ENCODE results near the gene RGL2. TPM values are rescaled to one million over a fixed set of nuclear protein-coding genes. Genes with fewer than 3 reads are reported as not detected.

Gene RGL2
- total and polyA plus RNA-seq, 2 of the 4 experiments (the other 2 are of a cell fraction) = 4.1 to 26.9 TPM

- no peak for TF ChIP-seq RFX5 (IDR thresholded peaks at IDR 0.05; ENCODE audit: low read depth, low read length)
- TF ChIP-seq NFE2L2 (IDR thresholded peaks at IDR 0.05; ENCODE audit: low read depth, low read length) = peak; percentile 12; the same call in 1 of the 2 replicates
- no peak for TF ChIP-seq RCOR1 (IDR thresholded peaks at IDR 0.05; ENCODE audit: insufficient replicate concordance, low read length)
These were observed 50.6 kb downstream of the RGL2 start (continued) for GRCh38 chr6:33247977-33248642.

- no peaks in the 10 kb centered on the region for H4K20me1 ChIP-seq (ENCODE audit: insufficient read depth, low read length)
- H3K9me1 ChIP-seq (ENCODE audit: insufficient read depth, low read length) = no peaks in the 10 kb centered on the region
- intact Hi-C loops (cut with micrococcal nuclease) = no loop called here
- no peak overlapping the region for H4K5ac ChIP-seq (ENCODE audit: low read depth, low read length)
- no peaks in the 10 kb centered on the region for H3K36me3 ChIP-seq (ENCODE audit: control insufficient read depth, insufficient read depth, low read length)
- TF ChIP-seq MAFK (IDR thresholded peaks at IDR 0.05; ENCODE audit: low read depth, low read length) (no peak), MXI1 (IDR thresholded peaks at IDR 0.05; ENCODE audit: borderline replicate concordance, low read depth, low read length) (no peak), BHLHE40 (IDR thresholded peaks at IDR 0.05; ENCODE audit: low read depth, low read length) (no peak), RCOR1 (IDR thresholded peaks at IDR 0.05; ENCODE audit: insufficient replicate concordance, low read length) (no peak), POLR2A (IDR thresholded peaks at IDR 0.05; ENCODE audit: low read depth, low read length) (no peak)
- no peak for ATAC-seq (ENCODE audit: low read depth)
- no peaks in the 10 kb centered on the region for H3K9me3 ChIP-seq (ENCODE audit: control insufficient read depth, insufficient read depth, low read length)
- peaks cover under 1% of the 10 kb centered on the region; the same call in 1 of the 2 replicates for H3K4me1 ChIP-seq (ENCODE audit: control insufficient read depth, insufficient read depth, low read length)
- H3K79me1 ChIP-seq (ENCODE audit: low read depth in 1 of 2, low read length in 2 of 2) = peaks cover 0 to 2% of the 10 kb centered on the region in 2 experiments; a peak in 1 of 4 replicates
- no peak overlapping the region for H3K23ac ChIP-seq (ENCODE audit: low read depth, low read length)
- BruUV-seq (replicated peaks) = no TSS peak
- H4K91ac ChIP-seq (ENCODE audit: insufficient read depth, low read depth, low read length) = no peak overlapping the region
- dilution Hi-C loops (cut with HindIII; ENCODE audit: low sequenced_read_pairs, unreplicated experiment) = no loop called here
- no peak overlapping the region for H2BK20ac ChIP-seq (ENCODE audit: low read depth, low read length)
- H2BK5ac ChIP-seq (ENCODE audit: low read depth, low read length, poor library complexity, severe bottlenecking) = no peak overlapping the region
- no peak overlapping the region for H3K14ac ChIP-seq (replicated peaks; ENCODE audit: low read depth, low read length)
- H3K27me3 ChIP-seq (ENCODE audit: control insufficient read depth, insufficient read depth, low read length) = peaks cover 22% of the 10 kb centered on the region
- H3K4ac ChIP-seq (ENCODE audit: low read depth, low read length) = no peak overlapping the region
- H3K4me3 ChIP-seq (ENCODE audit: insufficient read depth, low read depth, low read length) = no peak overlapping the region
- no peak overlapping the region for H3K56ac ChIP-seq (ENCODE audit: extremely low read depth, insufficient read depth, low read length)
- H4K8ac ChIP-seq (ENCODE audit: low read depth in 2 of 2, low read length in 2 of 2) = no peak overlapping the region
- no peak for DNase-seq
- no CpG with 5 or more reads among the region's 1 CpG for WGBS, 2 experiments (ENCODE audit: extremely low coverage in 2 of 2, insufficient read length in 1 of 2)
- H2AFZ ChIP-seq (replicated peaks; ENCODE audit: low read length, poor library complexity) = no peak overlapping the region
- H2AK9ac ChIP-seq (replicated peaks; ENCODE audit: low read depth, low read length, poor library complexity) = no peak overlapping the region
- ChIA-PET POLR2A (ENCODE audit: unreplicated experiment) (interaction anchor here (0.6 kb wide), 1 partner anchor 230 kb away, joined by 3 read pairs; no protein-coding TSS in a partner anchor), CTCF (interaction anchor here (0.6 kb wide), 1 partner anchor 86 kb away, joined by 3 read pairs; no protein-coding TSS in a partner anchor)
- no peak overlapping the region for H3K4me2 ChIP-seq (ENCODE audit: low read depth, low read length)
- H2BK120ac ChIP-seq (ENCODE audit: low read depth, low read length) = no peak overlapping the region
- no peak overlapping the region for H2AK5ac ChIP-seq (ENCODE audit: low read depth, low read length)
- in situ Hi-C loops (cut with MboI; ENCODE audit: low sequenced_read_pairs) = loop anchor here (10.0 kb wide), 1 partner anchor 119 kb away; no protein-coding TSS in a partner anchor
- H3K9ac ChIP-seq (ENCODE audit: low read depth, low read length) = no peak overlapping the region
- H2BK15ac ChIP-seq (ENCODE audit: low read depth, low read length) = no peak overlapping the region
- H3K18ac ChIP-seq (ENCODE audit: low read depth, low read length) = no peak overlapping the region
- no peak overlapping the region for H3K27ac ChIP-seq (ENCODE audit: insufficient read depth, low read length)
These were observed 55.3 kb downstream of the RGL2 start for GRCh38 chr6:33243476-33243875.

All from IMR-90 (cell line).